ENCODE results near the gene TBC1D3B.
"Not testable (repeated sequence)": the region's sequence is repeated elsewhere in the genome, so short reads cannot be mapped to it uniquely, and the experiment has no call there.

Gene TBC1D3B

GRCh38 chr17:36127199-36127893 lies 49.1 kb downstream of the TBC1D3B start:
- no peak for DNase-seq

GRCh38 chr17:36124879-36125824 lies 51.3 kb downstream of the TBC1D3B start:
- DNase-seq: no peak

GRCh38 chr17:36123431-36123830 lies 53.0 kb downstream of the TBC1D3B start:
- no peak for DNase-seq

GRCh38 chr17:36121099-36121498 lies 55.3 kb downstream of the TBC1D3B start:
- DNase-seq: not testable (repeated sequence)

GRCh38 chr17:36120221-36120620 lies 56.2 kb downstream of the TBC1D3B start:
- DNase-seq: no peak

- DNase-seq: no peak
Observed at GRCh38 chr17:36118477-36119353, 57.7 kb downstream of the TBC1D3B start.

GRCh38 chr17:36117505-36118382 lies 58.7 kb downstream of the TBC1D3B start:
- no peak for DNase-seq

Measured in SW 1271 (cell line).